Uterus (tissue), 2 donors: ENCODE measurements around the gene ATG4B.

ENCODE experiments used
- CTCF ChIP-seq, 4 experiments: fragments of 200-600 bp in 2 of 4; fragments of 450-650 bp in 2 of 4; sonication (generic) in 2 of 4; IDR thresholded peaks; one replicate each; pipeline ENCODE4 v1.5.1; 2016 to 2019; ENCODE audit warnings: antibody characterized with exemption in 4 of 4, mild to moderate bottlenecking in 2 of 4, moderate library complexity in 1 of 4
- POLR2A ChIP-seq, 2 donors: fragments of 450-650 bp; IDR thresholded peaks; one replicate each; pipeline ENCODE4 v1.6.1; 2016; ENCODE audit warnings: antibody characterized with exemption in 2 of 2, mild to moderate bottlenecking in 1 of 2, moderate library complexity in 1 of 2

DNA sequence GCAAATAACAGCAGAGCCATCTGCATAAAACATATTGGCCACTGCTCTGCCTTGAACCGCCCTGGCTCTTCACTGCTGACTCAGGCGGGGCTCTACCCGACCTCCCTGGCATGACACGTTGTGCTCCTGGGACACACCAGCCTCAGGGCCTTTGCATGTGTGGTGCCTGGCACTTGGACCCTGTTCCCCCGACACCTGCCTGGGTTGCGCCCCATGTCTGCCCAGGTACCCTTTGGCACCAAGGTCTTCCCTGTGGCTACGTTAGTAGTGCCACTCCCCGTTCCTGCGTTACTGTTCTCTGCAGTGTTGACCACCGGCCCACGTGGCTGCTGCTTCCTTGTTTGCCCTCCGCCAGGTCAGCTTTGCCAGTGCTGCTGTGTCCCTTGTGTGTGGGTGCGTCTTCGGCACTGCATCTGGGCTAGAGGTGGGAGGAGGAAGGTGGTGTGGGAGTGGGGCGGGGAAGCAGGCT lies 20.3 kb downstream of the ATG4B start:
- TF ChIP-seq CTCF (IDR thresholded peaks at IDR 0.05) = no peak
- no peak for TF ChIP-seq POLR2A (IDR thresholded peaks at IDR 0.05)
